Gastrocnemius medialis (tissue), 4 donors: ENCODE results near the gene HOXA6. TPM values are rescaled to one million over a fixed set of nuclear protein-coding genes. Genes with fewer than 3 reads are reported as not detected.
A peak's percentile ranks its signal among the peaks of the same experiment; 100 is the strongest.

Experiments
- ATAC-seq, 2 donors: fragments of 150-250 bp; one replicate each; pipeline ENCODE4 v1.9.1; 2016
- DNase-seq, 2 donors: peaks; one replicate each; pipeline ENCODE4 v3.0.0-alpha.2; 2019
- H3K27ac ChIP-seq, 4 donors: fragments of 200-600 bp; sonication (generic); 1 replicate in 1 of 4; 2 replicates in 3 of 4; pipeline ENCODE4 v1.5.1; 2016 to 2018; ENCODE audit warnings: mild to moderate bottlenecking in 2 of 4, moderate library complexity in 1 of 4
- H3K27me3 ChIP-seq, 3 donors: fragments of 200-600 bp; sonication (generic) in 2 of 3; 1 replicate in 1 of 3; 2 replicates in 2 of 3; pipeline versions ENCODE4 v1.5.1 to v1.6.0; 2016 to 2019; ENCODE audit warnings: mild to moderate bottlenecking in 1 of 3, moderate library complexity in 1 of 3
- H3K36me3 ChIP-seq, 2 donors: fragments of 200-600 bp; sonication (generic) in 1 of 2; one replicate each; pipeline ENCODE4 v1.5.1; 2017 to 2018
- H3K4me1 ChIP-seq, 2 donors: fragments of 200-600 bp; sonication (generic) in 1 of 2; one replicate each; pipeline ENCODE4 v1.5.1; 2016 to 2017; ENCODE audit warnings: mild to moderate bottlenecking in 2 of 2
- H3K4me3 ChIP-seq, 4 donors: fragments of 200-600 bp; sonication (generic) in 3 of 4; 1 replicate in 1 of 4; 2 replicates in 3 of 4; pipeline ENCODE4 v1.5.1; 2016 to 2019; ENCODE audit warnings: mild to moderate bottlenecking in 2 of 4
- H3K9me3 ChIP-seq, 3 donors: fragments of 200-600 bp; sonication (generic) in 2 of 3; 1 replicate in 1 of 3; 2 replicates in 2 of 3; pipeline ENCODE4 v1.5.1; 2016 to 2019
- CTCF ChIP-seq, 5 experiments: fragments of 450-650 bp in 3 of 5; fragments of 200-600 bp in 2 of 5; sonication (generic) in 2 of 5; IDR thresholded peaks in 4 of 5; conservative IDR thresholded peaks in 1 of 5; 1 replicate in 4 of 5; 2 replicates in 1 of 5; pipeline ENCODE4 v1.5.1; 2016 to 2019; ENCODE audit warnings: antibody characterized with exemption in 5 of 5, mild to moderate bottlenecking in 3 of 5, moderate library complexity in 3 of 5
- POLR2A ChIP-seq, 2 donors: fragments of 450-650 bp; IDR thresholded peaks; one replicate each; pipeline ENCODE4 v1.6.1; 2017; ENCODE audit warnings: antibody characterized with exemption in 2 of 2, mild to moderate bottlenecking in 2 of 2, moderate library complexity in 2 of 2
- in situ Hi-C, 4 donors: fragments of 200-750 bp; cut with MboI; loops; one replicate each; pipeline versions ENCODE4 v1.15.0 to v1.8.0; 2017; ENCODE audit warnings: low sequenced_read_pairs in 4 of 4
- intact Hi-C: fragments of 100-400 bp; cut with DNase I; formaldehyde crosslinking; loops from one replicate; pipeline ENCODE4 v1.15.1; 2023; ENCODE audit warnings: low total_unique reads
- total RNA-seq, 4 donors: library from RNA; depleted of rRNA; stranded (reverse); fragments of >200 nt; gene quantifications; one replicate each; pipeline versions ENCODE4 v1.1.0 to v1.2.3, GENCODE V29; 2016

The HOXA6 gene
- total RNA-seq, 4 donors from 2014 or later = 2.6 to 5.6 (median 4.2) TPM

- H3K27me3 ChIP-seq = no peaks in the 10 kb centered on the region
- intact Hi-C loops = loop anchor here (1.0 to 10.0 kb wide), 5 partner anchors 309 to 1397 kb away; no protein-coding TSS in a partner anchor
- H3K36me3 ChIP-seq = no peaks in the 10 kb centered on the region
- DNase-seq (peak in 1 of 2 donors; percentile 15), ATAC-seq (no peak)
- H3K4me1 ChIP-seq = peaks cover 12 to 30% of the 10 kb centered on the region in 2 donors
- no peak overlapping the region for H3K4me3 ChIP-seq
- TF ChIP-seq POLR2A (IDR thresholded peaks at IDR 0.05) (no peak), CTCF (IDR thresholded peaks at IDR 0.05 in 4 of 5, conservative IDR thresholded peaks at IDR 0.05 in 1 of 5) (no peak)
- in situ Hi-C loops = loop anchor here in 1 of 4 donors (10.0 to 25.0 kb wide), 2 partner anchors 950 to 1297 kb away; partner anchors contain the start of genes CBX3 and HNRNPA2B1
- H3K27ac ChIP-seq = peak overlapping the region in 2 of 4 donors; percentile 3 to 27
- H3K9me3 ChIP-seq = no peaks in the 10 kb centered on the region
Observed at GRCh38 chr7:27161721-27162560, 14.4 kb upstream of the HOXA6 start.

GRCh38 chr7:27161214-27161720 is 13.7 kb upstream of the HOXA6 start:
- Histone ChIP-seq H3K4me3 (peak overlapping the region; percentile 60 to 80 (median 72)), H3K4me1 (peaks cover 12 to 25% of the 10 kb centered on the region in 2 donors), H3K27ac (peak overlapping the region; percentile 65 to 88 (median 81)), H3K27me3 (no peaks in the 10 kb centered on the region), H3K36me3 (no peaks in the 10 kb centered on the region), H3K9me3 (no peaks in the 10 kb centered on the region)
- ATAC-seq = no peak
- in situ Hi-C loops (loop anchor here in 1 of 4 donors (10.0 to 25.0 kb wide), 2 partner anchors 949 to 1296 kb away; partner anchors contain the start of genes CBX3 and HNRNPA2B1), intact Hi-C loops (loop anchor here (1.0 to 10.0 kb wide), 5 partner anchors 308 to 1396 kb away; no protein-coding TSS in a partner anchor)
- DNase-seq = peak in 1 of 2 donors; percentile 28
- no peak for TF ChIP-seq POLR2A (IDR thresholded peaks at IDR 0.05)
- no peak for TF ChIP-seq CTCF (IDR thresholded peaks at IDR 0.05 in 4 of 5, conservative IDR thresholded peaks at IDR 0.05 in 1 of 5)

- peak in 1 of 2 donors; percentile 85 for DNase-seq
- in situ Hi-C loops (loop anchor here in 1 of 4 donors (10.0 to 25.0 kb wide), 2 partner anchors 948 to 1296 kb away; partner anchors contain the start of genes CBX3 and HNRNPA2B1), intact Hi-C loops (loop anchor here (1.0 to 10.0 kb wide), 5 partner anchors 307 to 1396 kb away; no protein-coding TSS in a partner anchor)
- Histone ChIP-seq H3K36me3 (no peaks in the 10 kb centered on the region), H3K27me3 (no peaks in the 10 kb centered on the region), H3K4me1 (peaks cover 12 to 23% of the 10 kb centered on the region in 2 donors), H3K4me3 (peak overlapping the region; percentile 60 to 80 (median 72)), H3K27ac (peak overlapping the region; percentile 65 to 88 (median 81)), H3K9me3 (no peaks in the 10 kb centered on the region)
- peak; percentile 32 to 47 for ATAC-seq
- no peak for TF ChIP-seq POLR2A (IDR thresholded peaks at IDR 0.05)
- TF ChIP-seq CTCF (IDR thresholded peaks at IDR 0.05 in 4 of 5, conservative IDR thresholded peaks at IDR 0.05 in 1 of 5) = peak; percentile 99 to 100 (median 100)
Observed at GRCh38 chr7:27160546-27161213, 13.1 kb upstream of the HOXA6 start.

GRCh38 chr7:27160145-27160545 is 12.6 kb upstream of the HOXA6 start:
- no peaks in the 10 kb centered on the region for H3K36me3 ChIP-seq
- intact Hi-C loops = loop anchor here (5.0 to 10.0 kb wide), 2 partner anchors 1208 to 1395 kb away; no protein-coding TSS in a partner anchor
- H3K4me3 ChIP-seq = peak overlapping the region; percentile 60 to 80 (median 72)
- no peak for ATAC-seq
- TF ChIP-seq CTCF (IDR thresholded peaks at IDR 0.05 in 4 of 5, conservative IDR thresholded peaks at IDR 0.05 in 1 of 5) (no peak), POLR2A (IDR thresholded peaks at IDR 0.05) (no peak)
- H3K9me3 ChIP-seq = no peaks in the 10 kb centered on the region
- peak in 1 of 2 donors; percentile 12 for DNase-seq
- in situ Hi-C loops = loop anchor here in 1 of 4 donors (10.0 to 25.0 kb wide), 2 partner anchors 948 to 1295 kb away; partner anchors contain the start of genes CBX3 and HNRNPA2B1
- peaks cover 16 to 28% of the 10 kb centered on the region in 2 donors for H3K4me1 ChIP-seq
- no peaks in the 10 kb centered on the region for H3K27me3 ChIP-seq
- peak overlapping the region; percentile 65 to 88 (median 81) for H3K27ac ChIP-seq
